Esophagus squamous epithelium (tissue), 5 donors: ENCODE results near the gene ARID3B. TPM values are rescaled to one million over a fixed set of nuclear protein-coding genes. Genes with fewer than 3 reads are reported as not detected.

Source experiments
- DNase-seq: peaks from one replicate; lab custom pipeline; 2025; lab: John Stamatoyannopoulos, UW
- H3K27ac ChIP-seq, 4 donors: fragments of 200-600 bp; sonication (generic); one replicate each; pipeline ENCODE4 v1.5.1; 2016 to 2019; ENCODE audit warnings: mild to moderate bottlenecking in 1 of 4
- H3K27me3 ChIP-seq, 4 donors: fragments of 200-600 bp; sonication (generic); 1 replicate in 3 of 4; 2 replicates in 1 of 4; pipeline versions ENCODE4 v1.5.1 to v1.6.0; 2017 to 2021; ENCODE audit warnings: antibody characterized with exemption in 1 of 4
- H3K36me3 ChIP-seq, 3 donors: fragments of 200-600 bp; sonication (generic); one replicate each; pipeline ENCODE4 v1.5.1; 2016 to 2019
- H3K4me1 ChIP-seq, 3 donors: fragments of 200-600 bp; sonication (generic); one replicate each; pipeline ENCODE4 v1.5.1; 2017 to 2019
- H3K4me3 ChIP-seq, 4 donors: fragments of 200-600 bp; sonication (generic); 1 replicate in 3 of 4; 2 replicates in 1 of 4; pipeline ENCODE4 v1.5.1; 2016 to 2019; ENCODE audit warnings: mild to moderate bottlenecking in 2 of 4, moderate library complexity in 1 of 4
- H3K9me3 ChIP-seq, 3 donors: fragments of 200-600 bp; sonication (generic); one replicate each; pipeline ENCODE4 v1.5.1; 2016 to 2019
- CTCF ChIP-seq, 6 experiments: fragments of 450-650 bp in 4 of 6; fragments of 200-600 bp in 2 of 6; sonication (generic) in 2 of 6; IDR thresholded peaks; one replicate each; pipeline ENCODE4 v1.5.1; 2016 to 2019; ENCODE audit warnings: antibody characterized with exemption in 6 of 6, mild to moderate bottlenecking in 4 of 6, moderate library complexity in 4 of 6
- POLR2A ChIP-seq, 4 donors: fragments of 450-650 bp; IDR thresholded peaks; one replicate each; pipeline ENCODE4 v1.6.1; 2017; ENCODE audit warnings: antibody characterized with exemption in 4 of 4, mild to moderate bottlenecking in 4 of 4, moderate library complexity in 3 of 4
- WGBS, 2 donors: methylation state at CpG; one replicate each; pipeline ENCODE4 v1.1.5; 2018; 5-methylcytosine and 5-hydroxymethylcytosine counted together
- intact Hi-C: fragments of 100-400 bp; cut with DNase I; formaldehyde crosslinking; loops from one replicate; pipeline ENCODE4 v1.15.0; 2022
- total RNA-seq, 4 donors: library from RNA; depleted of rRNA; stranded (reverse); fragments of >200 nt; gene quantifications; one replicate each; pipeline ENCODE4 v1.1.0, GENCODE V29; 2016
- donor health status: DM: yes; HTN: yes; CAD: no.

ARID3B gene
- total RNA-seq, 4 donors from 2014 or later, result 4.5 to 11.6 (median 6.4) TPM

GRCh38 chr15:74543583-74543982 is 2.6 kb downstream of the ARID3B start:
- no peak overlapping the region for H3K4me3 ChIP-seq
- 43 to 54% methylated on average over 3 of the region's 3 CpGs for WGBS, 2 donors
- DNase-seq, result no peak
- no peak overlapping the region for H3K27ac ChIP-seq
- TF ChIP-seq CTCF (IDR thresholded peaks at IDR 0.05) (peak in 2 of 6 experiments; percentile 7 to 26), POLR2A (IDR thresholded peaks at IDR 0.05) (no peak)
- peaks cover 29 to 80% (median 33%) of the 10 kb centered on the region in 3 donors for H3K4me1 ChIP-seq
- H3K9me3 ChIP-seq, result no peaks in the 10 kb centered on the region
- H3K27me3 ChIP-seq, result no peaks in the 10 kb centered on the region
- H3K36me3 ChIP-seq, result peaks cover 0 to 25% (median 0%) of the 10 kb centered on the region in 3 donors
- intact Hi-C loops, result loop anchor here (5.0 kb wide), 1 partner anchor 69 kb away; no protein-coding TSS in a partner anchor

GRCh38 chr15:74545086-74545485 is 4.1 kb downstream of the ARID3B start:
- Histone ChIP-seq H3K9me3 (no peaks in the 10 kb centered on the region), H3K4me3 (no peak overlapping the region), H3K27me3 (no peaks in the 10 kb centered on the region), H3K27ac (no peak overlapping the region), H3K4me1 (peaks cover 24 to 69% (median 28%) of the 10 kb centered on the region in 3 donors), H3K36me3 (peaks cover 0 to 38% (median 0%) of the 10 kb centered on the region in 3 donors)
- no peak for DNase-seq
- TF ChIP-seq POLR2A (IDR thresholded peaks at IDR 0.05) (no peak), CTCF (IDR thresholded peaks at IDR 0.05) (no peak)
- intact Hi-C loops, result no loop called here

- TF ChIP-seq CTCF (IDR thresholded peaks at IDR 0.05), result no peak
- no peak for TF ChIP-seq POLR2A (IDR thresholded peaks at IDR 0.05)
- Histone ChIP-seq H3K36me3 (peaks cover 0 to 47% (median 0%) of the 10 kb centered on the region in 3 donors), H3K4me3 (peak overlapping the region in 2 of 4 donors; percentile 4 to 26), H3K27ac (peak overlapping the region in 3 of 4 donors; percentile 1 to 51 (median 3)), H3K4me1 (peaks cover 21 to 65% (median 27%) of the 10 kb centered on the region in 3 donors), H3K9me3 (no peaks in the 10 kb centered on the region), H3K27me3 (no peaks in the 10 kb centered on the region)
- peak; percentile 47 for DNase-seq
- intact Hi-C loops, result no loop called here
- 1 to 2% methylated on average over 8 to 9 of the region's 23 CpGs for WGBS, 2 donors
These were observed 5.0 kb downstream of the ARID3B start for GRCh38 chr15:74545776-74546656.

- H3K4me1 ChIP-seq, result peaks cover 16 to 52% (median 21%) of the 10 kb centered on the region in 3 donors
- intact Hi-C loops, result no loop called here
- no peak for DNase-seq
- H3K27ac ChIP-seq, result no peak overlapping the region
- H3K4me3 ChIP-seq, result no peak overlapping the region
- no peaks in the 10 kb centered on the region for H3K27me3 ChIP-seq
- TF ChIP-seq POLR2A (IDR thresholded peaks at IDR 0.05) (no peak), CTCF (IDR thresholded peaks at IDR 0.05) (no peak)
- 90 to 94% methylated on average over 3 of the region's 3 CpGs for WGBS, 2 donors
- peaks cover 0 to 61% (median 0%) of the 10 kb centered on the region in 3 donors for H3K36me3 ChIP-seq
- no peaks in the 10 kb centered on the region for H3K9me3 ChIP-seq
These were observed 6.6 kb downstream of the ARID3B start for GRCh38 chr15:74547616-74548015.

- no peak for DNase-seq
- intact Hi-C loops, result no loop called here
- Histone ChIP-seq H3K36me3 (peaks cover 0 to 67% (median 0%) of the 10 kb centered on the region in 3 donors), H3K4me1 (peaks cover 12 to 46% (median 21%) of the 10 kb centered on the region in 3 donors), H3K4me3 (no peak overlapping the region), H3K27ac (no peak overlapping the region), H3K27me3 (no peaks in the 10 kb centered on the region), H3K9me3 (no peaks in the 10 kb centered on the region)
- TF ChIP-seq POLR2A (IDR thresholded peaks at IDR 0.05) (no peak), CTCF (IDR thresholded peaks at IDR 0.05) (no peak)
- 77 to 78% methylated on average over 4 to 5 of the region's 5 CpGs for WGBS, 2 donors
These were observed 7.2 kb downstream of the ARID3B start for GRCh38 chr15:74548241-74548640.
